ENCODE results near the gene PPP2R5B. TPM values are rescaled to one million over a fixed set of nuclear protein-coding genes. Genes with fewer than 3 reads are reported as not detected.

Gene PPP2R5B
- total RNA-seq (2014; rRNA removed; shearing (Covaris generic)), result 18.4 and 19.6 TPM in 2 replicates

DNA sequence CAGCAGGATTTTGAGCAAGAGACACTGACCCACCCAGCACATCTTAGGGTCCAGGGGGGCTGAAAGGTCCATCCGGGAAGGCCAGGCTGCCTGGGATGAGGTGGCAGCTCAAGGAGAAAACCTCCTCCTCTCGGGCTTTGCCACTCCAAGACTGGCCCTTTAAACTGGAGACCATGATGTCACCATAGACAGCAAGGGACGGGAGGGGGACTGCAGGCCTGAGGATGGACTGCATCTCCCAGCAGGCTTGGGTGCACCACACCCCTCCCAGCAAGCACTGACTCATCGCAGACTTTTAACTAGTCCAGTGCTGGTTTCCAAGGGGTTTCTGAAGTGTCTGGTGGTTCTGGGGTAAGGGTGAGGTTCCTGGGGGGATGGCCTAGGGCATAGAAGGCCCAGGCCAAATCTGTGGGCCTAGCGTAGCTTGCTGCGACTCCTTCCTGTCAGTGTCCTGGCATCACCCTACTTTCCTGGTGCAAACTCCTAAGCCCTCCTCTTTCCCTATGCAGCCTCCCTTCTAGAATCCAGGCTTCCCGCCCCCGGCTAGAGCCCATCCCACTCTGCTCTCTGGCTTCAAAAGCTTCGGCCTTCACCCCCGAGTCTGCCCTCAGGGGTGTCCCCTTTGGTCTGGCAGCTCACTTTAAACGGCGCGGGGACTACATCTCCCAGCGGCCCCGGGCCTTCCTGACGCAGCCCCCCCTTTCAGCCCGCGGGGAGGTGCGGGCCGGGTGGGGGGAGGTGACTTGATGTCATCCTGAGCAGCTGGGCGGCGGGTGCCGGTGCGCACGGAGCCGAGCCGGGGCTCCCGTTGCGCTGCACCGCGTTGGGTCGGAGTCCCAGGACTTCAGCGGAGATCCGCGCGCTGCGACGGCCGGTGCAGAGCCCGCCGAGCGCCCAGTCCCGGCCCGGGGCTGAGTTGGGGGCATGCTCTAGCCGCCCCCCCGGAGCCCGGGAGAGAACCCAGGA, at the start of gene PPP2R5B:
Gene PPP2R5B (plus strand): TSS at position 746 of the 966 bp plus-strand sequence. CDS start 1,046 bp downstream, outside the sequence.
- peak; percentile 95 for DNase-seq (ENCODE audit: low spot score)

DNA sequence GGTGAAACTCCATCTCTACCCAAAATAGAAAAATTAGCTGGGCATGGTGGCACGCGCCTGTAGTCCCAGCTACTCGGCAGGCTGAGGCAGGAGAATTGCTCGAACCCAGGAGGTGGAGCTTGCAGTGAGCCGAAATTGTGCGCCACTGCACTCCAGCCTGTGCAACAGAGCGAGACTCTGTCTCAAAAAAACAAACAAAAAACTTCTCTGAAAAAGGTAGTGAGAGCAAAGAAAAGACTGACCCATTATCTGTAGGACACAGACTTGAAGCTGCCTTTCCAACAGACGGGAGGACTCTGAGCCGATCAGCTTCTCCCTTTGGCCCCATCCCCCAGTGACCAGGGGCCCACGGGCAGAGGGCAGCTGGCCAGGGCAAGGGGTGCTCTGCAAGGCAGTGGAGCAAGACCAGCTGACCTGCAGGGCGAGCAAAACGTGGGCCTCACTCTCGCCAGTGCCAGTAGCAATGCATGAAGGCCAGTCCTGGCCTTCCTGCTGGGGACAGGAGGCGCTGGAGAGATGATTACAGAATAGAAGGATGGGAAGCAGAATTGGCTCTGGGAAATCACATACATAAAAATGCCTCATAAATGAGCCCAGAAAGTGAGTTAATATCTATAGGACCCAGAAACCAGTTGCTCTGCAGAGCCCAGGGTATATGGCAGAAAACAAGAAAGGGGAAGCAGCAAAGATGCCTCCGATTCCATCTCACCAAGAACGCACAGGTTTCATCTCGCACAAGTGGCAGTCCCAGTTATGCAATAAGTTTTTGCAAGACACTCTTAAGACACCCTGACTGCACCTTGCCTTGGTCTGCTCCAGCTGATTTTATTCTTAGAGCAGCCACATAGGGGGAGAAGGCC, 48.9 kb upstream of the PPP2R5B start:
- DNase-seq (ENCODE audit: low spot score), result no peak

DNA sequence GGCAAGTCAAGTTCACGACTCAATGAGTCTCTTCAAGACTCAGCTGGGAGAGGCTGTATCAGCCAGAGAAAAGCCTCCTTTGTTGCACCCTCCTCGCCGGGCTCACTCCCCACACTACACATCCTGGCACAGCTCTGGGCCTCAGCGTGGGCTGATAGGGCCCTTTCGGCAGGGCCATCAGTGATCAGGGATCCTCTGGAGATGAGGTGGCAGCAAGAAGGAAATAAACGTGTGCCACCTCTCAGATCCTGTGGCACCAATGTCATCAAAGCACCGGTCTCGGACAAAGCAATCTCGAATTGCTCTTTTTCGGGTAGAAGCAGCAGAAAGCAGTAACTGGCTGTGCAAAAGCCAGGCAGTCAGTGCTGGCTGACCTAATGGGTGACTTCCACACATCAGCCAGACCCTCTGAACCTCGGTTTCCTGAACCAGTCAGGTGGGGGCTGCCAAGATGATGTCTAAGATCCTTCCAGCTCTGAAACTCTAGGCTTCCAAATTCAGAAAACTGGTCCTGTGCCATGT, 48.2 kb upstream of the PPP2R5B start:
- DNase-seq (ENCODE audit: low spot score), result no peak

DNA sequence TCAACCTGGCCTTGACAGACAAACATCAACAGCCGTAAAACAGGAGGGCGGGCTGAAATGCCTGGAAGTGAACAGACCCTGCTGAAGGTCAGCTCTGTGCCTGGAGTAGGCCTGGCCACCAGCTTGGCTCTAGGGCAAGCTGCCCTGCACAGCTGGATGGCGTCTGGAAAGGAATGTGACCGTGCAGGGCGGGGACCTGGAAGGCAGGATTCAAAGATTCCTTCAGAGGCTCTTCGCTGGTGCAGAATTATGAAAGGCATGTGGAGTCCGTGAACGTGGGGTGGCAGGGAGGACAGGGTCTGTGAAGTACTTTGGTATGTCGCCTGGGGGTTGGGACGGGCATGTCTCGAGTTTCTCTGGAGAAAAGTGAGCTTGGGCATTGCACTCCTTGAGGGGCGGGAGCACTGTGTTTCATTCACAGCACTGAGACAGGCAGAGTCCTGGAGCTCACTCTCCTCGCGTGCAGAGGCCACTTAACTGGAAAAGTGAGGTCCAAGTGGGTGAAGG, 47.6 kb upstream of the PPP2R5B start:
- DNase-seq (ENCODE audit: low spot score), result no peak

DNA sequence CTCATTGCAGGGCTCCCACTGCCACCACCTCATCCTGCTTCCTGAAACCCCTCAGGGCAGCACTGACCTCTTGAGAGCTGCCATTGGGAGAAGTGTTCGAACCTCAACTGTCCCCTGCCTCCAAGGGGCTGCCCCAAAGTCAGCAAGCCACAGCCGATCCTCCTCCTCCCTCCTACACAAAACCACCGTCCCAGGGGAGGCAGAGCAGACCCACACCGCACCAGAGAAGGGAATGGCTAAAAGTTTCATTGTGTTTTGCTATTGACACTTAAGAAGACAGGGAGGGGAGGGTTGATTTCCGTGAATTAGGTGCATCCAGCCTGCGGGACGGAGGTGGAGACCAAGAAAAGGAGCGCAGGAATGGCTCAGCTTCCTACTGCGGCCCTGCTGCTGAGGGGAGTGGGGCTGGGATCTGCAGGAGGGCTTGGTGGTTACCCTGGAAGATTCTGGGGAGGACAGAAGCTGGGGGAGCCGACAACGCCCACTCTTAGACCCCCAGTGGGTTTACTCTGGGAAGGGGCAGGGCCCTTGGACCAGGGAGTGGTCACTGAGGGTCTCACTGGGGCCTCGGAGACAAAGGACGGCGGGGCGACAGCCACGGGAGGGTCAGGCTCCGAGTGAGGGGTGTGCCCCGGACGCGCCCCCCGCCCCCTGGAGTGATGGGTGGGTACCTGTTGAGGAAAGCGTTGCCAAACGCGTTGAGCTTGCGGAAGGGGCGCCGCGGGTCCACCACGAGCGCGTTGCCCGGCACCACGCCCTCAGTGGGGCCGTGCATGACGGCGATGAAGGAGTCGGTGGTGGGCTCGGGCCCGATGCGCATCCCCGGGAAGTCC, 46.9 kb upstream of the PPP2R5B start:
- DNase-seq (ENCODE audit: low spot score), result no peak

DNA sequence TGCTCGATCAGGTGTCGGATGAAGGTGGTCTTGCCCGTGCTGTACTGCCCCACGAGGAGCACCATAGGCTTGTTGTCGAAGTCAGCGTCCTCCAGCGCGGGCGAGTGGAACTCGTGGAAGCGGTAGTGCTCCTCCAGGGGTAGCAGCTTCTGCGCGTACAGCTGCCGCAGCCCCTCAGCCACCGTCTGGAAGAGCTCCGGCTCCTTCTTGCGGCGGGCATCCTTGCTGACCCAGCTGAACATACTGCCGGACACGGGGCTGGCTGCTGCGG, 46.3 kb upstream of the PPP2R5B start:
- no peak for DNase-seq (ENCODE audit: low spot score)

DNA sequence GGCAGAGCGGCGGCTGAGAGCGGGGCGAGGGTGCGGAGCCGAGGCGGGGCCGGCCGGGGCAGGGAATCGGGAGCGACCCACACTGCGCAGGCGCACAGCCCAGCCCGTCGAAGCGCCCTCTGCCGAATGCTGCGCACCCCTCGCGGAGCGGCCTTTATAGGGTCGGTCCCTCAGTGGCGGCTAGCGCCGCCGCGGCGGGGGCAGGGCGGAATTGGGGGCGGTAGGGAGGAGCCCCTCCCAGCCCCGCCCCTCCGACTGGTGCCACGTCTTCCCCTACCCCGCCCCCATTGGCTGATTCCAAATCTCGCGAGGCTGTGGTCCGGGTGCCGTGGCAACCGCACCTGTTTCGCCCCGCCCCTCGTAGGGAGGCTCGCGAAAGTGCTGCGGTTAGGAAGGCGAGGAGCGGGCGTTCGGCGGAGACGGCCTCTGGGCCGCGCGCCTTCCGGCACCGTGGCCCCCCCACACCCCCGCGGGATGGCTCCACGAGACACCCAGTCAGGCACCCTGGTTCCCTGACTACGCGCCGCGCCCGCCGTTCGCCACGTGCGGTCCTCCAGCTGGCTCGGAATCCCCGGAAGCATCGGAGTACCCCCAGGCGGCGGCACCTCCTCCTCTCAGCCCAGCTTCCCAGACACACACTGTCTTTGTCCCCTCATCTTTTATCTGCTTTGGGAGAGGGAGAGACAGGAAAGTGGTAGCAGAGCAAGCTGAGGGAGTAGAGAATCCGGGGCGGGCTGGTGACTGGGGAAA, 45.8 kb upstream of the PPP2R5B start, which contains the start of gene EHD1:
Gene EHD1 (minus strand): TSS at position 128 of the 750 bp plus-strand sequence. CDS start 157 bp downstream, outside the sequence.
- DNase-seq (ENCODE audit: low spot score), result peak; percentile 94

DNA sequence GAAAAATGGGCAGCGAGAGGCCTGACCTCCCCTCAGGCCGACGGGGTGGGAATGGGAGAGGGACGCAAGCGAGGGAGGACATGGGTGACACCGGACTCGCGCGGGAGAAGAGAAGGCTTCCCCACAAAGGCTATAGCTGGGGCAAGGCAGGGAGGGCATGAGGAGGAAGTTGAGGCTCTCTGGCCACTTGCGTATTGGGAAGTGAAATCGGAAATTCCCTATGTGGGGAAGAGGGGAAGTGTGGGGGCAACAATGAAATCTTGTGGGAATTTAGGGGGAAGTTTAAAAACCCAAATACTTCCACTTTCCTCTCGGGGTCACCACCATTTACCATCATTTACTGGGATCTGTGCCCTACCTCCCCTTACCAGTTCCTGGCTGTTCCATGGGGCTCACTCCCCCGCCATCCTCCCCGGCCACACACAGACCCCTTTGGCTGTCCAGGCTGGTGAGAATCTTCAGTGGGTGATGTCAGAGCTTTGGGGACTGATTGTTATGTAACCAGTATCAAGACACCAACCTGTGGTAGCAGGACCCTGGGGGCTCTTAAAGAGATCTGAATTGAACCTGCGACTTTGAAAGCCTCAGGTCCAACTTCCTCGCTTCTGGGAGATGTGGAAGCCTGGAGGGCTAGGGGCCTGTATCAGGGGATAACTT, 45.1 kb upstream of the PPP2R5B start:
- DNase-seq (ENCODE audit: low spot score), result no peak

DNA sequence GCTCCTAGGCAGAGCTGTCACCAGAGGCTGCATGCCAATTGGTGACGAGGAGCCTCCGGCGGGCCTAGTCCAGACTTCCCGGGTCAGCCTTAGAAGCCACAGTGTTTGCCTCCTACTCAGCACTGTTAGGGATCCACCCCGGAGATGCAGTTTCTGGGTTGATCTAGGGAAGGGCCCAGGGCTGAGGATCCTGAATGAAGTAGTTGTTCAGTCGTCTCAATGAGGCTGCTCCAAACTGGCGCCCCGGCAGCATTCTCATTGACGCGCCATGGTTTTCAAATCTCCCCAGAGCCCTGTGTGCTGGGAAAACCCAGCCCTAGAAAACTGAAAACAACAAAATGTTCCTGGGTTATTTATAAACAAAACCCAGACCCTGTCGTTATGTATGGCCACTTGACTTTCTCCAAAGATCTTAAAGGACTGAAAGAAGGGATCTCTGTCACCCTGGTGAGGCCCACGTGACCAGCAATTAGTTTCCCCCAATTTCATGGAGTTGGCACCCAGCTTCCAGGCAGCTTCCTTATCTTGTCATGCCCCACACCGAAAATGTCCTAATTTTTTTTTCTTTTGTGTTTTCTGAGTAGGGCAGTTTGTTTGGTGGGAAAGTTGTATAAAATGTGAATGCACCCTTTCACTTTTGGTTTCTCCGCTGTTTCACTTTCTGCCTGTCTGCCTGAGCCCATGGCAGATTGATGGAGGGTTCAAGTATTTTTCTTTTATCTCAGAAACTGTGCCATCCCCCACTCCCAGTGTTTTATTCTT, 44.1 kb upstream of the PPP2R5B start:
- no peak for DNase-seq (ENCODE audit: low spot score)

DNA sequence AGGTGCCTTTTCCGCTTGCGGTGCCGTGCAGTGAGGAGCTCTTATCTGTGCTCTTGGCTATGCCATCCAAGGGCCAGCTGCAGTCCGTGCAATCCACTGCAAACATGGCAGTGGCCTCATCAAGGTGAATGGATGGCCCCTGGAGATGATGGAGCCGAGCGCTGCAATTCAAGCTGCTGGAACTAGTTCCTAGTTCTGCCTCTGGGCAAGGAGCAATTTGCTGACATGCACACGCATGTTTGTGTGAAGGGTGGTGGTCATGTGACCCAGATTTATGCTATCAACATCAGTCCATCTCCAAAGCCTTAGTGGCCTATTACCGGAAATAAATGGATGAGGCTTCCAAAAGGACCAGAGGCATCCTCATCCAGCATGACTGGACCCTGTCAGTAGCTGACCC, 43.0 kb upstream of the PPP2R5B start:
- no peak for DNase-seq (ENCODE audit: low spot score)

DNA sequence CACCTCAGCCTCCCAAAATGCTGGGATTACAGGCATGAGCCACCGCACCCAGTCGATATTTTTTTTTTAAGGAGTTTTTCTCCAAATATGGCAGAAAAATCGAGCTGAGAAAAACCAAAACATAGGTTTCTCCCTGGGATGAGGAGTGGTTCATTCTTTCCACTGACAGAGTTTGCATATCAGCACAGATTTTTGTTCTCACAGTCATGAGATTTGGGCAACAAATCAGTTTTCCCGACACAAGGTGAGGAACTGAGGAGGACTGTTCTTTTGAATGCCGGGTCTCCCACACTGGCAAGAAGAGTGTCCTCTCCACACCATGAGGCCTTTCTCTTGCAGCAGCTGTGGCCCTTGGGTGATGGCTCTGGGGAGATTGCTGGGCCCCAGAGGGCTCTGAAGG, 42.2 kb upstream of the PPP2R5B start:
- DNase-seq (ENCODE audit: low spot score), result no peak

DNA sequence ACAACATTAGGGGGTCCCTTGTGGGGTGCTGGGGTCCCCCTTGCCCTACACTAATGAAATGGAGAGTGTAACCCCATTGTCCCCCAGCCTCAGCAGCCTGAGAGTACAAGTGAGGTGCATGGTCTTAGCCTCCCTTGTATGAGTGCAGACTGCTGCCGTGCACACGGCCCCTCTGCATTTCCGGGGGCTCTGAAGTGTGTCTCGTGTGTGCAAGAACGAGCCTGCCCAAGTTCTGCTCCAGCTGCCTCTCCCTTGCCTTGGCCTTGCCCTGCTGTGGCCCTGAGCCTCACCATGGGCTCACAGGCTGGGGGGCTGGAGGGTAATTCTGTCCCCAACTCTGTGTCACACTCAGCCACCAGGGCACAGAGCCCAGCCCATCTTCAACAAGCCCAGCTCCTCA, 40.9 kb upstream of the PPP2R5B start:
- no peak for DNase-seq (ENCODE audit: low spot score)

DNA sequence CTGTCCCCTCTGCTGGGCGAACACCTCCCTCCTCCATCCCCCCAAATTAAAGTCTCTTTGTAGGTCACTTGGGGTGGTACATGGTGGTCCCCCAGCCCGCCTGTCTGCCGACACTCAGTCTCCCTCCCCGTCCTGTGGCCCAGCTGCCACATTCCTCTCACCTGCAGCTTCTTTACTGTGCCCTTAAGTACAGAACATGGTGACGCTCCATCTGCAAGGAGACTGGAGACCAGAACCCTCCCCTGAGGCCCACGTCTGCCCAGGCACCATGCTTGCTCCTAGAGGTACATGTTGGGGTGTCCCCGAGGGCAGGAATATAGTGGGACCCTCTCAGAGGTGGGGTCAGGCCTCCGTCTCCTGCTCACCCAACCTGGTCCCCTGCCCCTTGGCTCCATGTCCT, 40.5 kb upstream of the PPP2R5B start:
- DNase-seq (ENCODE audit: low spot score), result no peak

DNA sequence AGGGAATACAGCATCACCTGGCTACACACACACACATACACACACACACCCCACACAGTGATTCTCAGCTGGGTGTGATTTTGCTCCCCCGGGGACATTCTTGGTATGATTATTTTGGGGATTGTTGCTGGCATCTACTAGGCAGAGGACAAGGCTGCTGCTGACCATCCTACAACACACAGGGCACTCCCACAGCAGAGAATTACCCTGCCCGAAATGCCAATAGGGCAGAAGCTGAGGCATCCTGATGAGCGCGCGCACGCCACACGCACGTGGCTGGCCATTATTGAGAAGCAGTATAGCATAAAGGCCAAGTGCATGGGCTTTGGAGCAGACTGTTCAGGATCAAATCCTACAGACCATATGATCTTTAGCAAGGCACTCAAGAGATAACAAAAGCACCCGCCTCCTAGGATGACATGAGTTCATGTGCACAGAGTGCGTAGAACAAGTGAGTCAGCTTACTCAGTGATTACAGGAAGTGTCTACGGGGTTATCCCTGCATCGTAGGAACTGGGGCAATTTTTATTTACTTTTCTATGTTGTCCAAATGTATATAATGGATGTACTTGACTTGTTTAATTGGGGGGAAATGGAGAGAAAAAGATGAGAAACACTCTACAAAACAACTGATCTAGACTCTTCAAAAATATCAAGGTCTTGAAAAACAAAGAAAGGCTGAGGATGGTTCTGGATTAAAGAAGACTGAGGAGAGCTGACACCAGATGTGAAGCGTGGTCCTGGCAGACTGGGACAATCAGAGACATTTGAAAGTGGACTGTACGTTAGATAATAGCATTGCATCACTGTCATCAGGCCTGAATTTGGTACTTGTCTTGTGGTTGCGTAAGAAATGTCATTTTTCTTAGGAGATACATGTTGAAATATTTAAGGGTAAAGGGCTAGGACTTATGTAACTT, 38.9 kb upstream of the PPP2R5B start:
- DNase-seq (ENCODE audit: low spot score), result peak; percentile 77

DNA sequence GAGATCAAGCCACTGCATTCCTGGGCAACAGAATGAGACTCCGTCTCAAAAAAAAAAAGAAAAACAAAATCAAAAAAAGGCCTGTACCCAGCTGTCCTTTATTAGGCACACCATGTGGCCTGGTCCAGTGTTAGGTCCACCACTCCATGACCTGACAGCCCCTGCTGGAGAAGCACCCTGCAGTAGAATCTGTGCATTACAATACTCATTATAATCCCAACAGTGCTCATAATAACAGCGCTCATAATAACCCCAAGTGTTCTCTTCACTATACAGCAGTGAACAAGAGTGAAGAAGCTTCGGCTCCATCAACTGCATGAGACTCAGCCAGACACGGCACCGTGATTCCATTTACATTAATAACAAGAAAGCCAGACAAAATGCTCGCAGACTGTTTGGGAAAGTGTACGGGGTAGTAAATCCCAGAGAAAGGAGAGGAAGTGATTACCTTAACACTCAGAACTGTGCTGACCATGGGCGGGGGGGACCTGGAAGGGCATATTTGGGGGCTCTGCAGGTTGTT, 37.2 kb upstream of the PPP2R5B start:
- no peak for DNase-seq (ENCODE audit: low spot score)

DNA sequence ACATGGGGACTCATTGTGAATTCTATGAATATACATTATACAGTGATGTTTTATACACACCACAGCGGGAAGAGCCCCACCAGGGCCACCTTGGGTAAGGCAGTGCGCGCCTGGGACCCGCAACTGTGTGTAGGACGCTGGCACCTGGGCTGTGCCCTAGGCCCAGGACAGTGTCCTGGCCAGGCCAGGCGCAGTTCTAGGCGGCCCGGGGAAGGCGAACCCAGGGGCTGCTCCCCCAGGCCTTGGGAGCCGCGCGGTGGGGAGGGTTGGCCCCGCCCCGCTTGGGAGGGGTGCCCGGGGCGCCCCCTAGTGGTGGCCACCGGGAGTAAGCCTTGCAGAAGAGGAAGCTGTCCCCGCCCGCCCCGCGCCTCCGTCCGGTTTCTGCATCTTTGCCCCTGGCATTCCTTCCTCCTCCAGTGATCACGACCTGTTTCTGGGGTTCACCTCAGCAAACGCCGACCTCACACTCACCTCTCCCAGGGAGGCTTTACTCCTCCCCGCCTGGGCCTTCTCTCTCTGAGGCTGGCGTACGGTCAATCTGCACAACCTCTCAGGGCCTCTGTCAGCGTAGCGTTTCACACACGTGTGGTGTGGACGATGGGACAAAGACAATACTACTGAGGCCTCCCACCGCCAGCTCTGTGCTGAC, 36.6 kb upstream of the PPP2R5B start:
- DNase-seq (ENCODE audit: low spot score), result no peak

DNA sequence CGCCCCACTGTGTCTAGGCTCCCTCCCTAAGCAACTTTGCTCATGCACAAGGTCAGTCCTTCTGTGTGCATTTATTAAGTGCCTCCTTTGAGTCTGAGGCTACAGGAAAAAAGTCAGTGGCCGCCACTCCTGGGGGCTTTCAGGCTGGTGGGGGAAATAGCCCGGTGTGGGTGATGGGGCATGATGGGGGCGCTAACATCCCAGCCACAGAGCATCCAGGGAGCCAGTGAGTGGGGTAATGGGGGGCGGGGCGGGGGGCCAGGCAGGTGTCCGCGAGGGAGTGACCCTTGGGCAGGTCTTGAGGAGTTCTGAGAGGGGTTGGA, 36.1 kb upstream of the PPP2R5B start:
- DNase-seq (ENCODE audit: low spot score), result no peak
